Adrenal gland (tissue), 12 donors: Measurements from ENCODE around the gene VWA2. TPM values are rescaled to one million over a fixed set of nuclear protein-coding genes. Genes with fewer than 3 reads are reported as not detected.

Experiments used
- DNase-seq, 7 donors: peaks; one replicate each; pipeline ENCODE4 v3.0.0-alpha.2; 2019 to 2020
- H3K27ac ChIP-seq, 5 donors: fragments of 200-600 bp; sonication (generic) in 4 of 5; 1 replicate in 3 of 5; 2 replicates in 2 of 5; pipeline versions ENCODE4 v1.5.1 to v1.8.0; 2016 to 2020; ENCODE audit warnings: mild to moderate bottlenecking in 1 of 5
- H3K27me3 ChIP-seq: fragments of 200-600 bp; 2 replicates; pipeline ENCODE4 v1.8.0; 2021
- H3K36me3 ChIP-seq, 2 donors: fragments of 200-600 bp; replicated peaks in 1 of 2; 1 replicate in 1 of 2; 2 replicates in 1 of 2; pipeline versions ENCODE4 v1.5.1 to v1.8.0; 2018 to 2022
- H3K4me1 ChIP-seq, 2 donors: fragments of 200-600 bp; replicated peaks in 1 of 2; 1 replicate in 1 of 2; 2 replicates in 1 of 2; pipeline versions ENCODE4 v1.5.1 to v1.8.0; 2018 to 2021
- H3K4me3 ChIP-seq, 4 donors: fragments of 200-600 bp; sonication (generic) in 3 of 4; one replicate each; pipeline ENCODE4 v1.5.1; 2016 to 2018
- H3K9me3 ChIP-seq, 3 donors: fragments of 200-600 bp; sonication (generic) in 1 of 3; replicated peaks in 1 of 3; 1 replicate in 2 of 3; 2 replicates in 1 of 3; pipeline versions ENCODE4 v1.5.1 to v1.8.0; 2016 to 2021
- POLR2A ChIP-seq, 2 donors: fragments of 450-650 bp; IDR thresholded peaks; one replicate each; pipeline ENCODE4 v1.6.1; 2017; ENCODE audit warnings: antibody characterized with exemption in 2 of 2, mild to moderate bottlenecking in 2 of 2, moderate library complexity in 1 of 2
- WGBS, 4 donors: extraction: QIAGEN DNeasy Blood & Tissue Kit in 2 of 4; methylation state at CpG; one replicate each; pipeline versions ENCODE4 v1.1.5 to v1.1.7; 2013 to 2017; 5-methylcytosine and 5-hydroxymethylcytosine counted together
- intact Hi-C, 2 donors: fragments of 100-400 bp; cut with DNase I; formaldehyde crosslinking; loops; one replicate each; pipeline versions ENCODE4 v1.14.1 to v1.15.0; 2022 to 2023
- polyA plus RNA-seq, 3 donors: library from polyadenylated mRNA; stranded (reverse); fragments of 200-250 nt in 2 of 3; fragments of 350-450 nt in 1 of 3; fragmentation: Illumina TruSeq in 1 of 3; extraction: RNeasy Lipid Tissue Mini Kit (QIAGEN cat#74804) in 1 of 3; gene quantifications; one replicate each; pipeline ENCODE4 v1.2.3, GENCODE V29; 2013 to 2014
- total RNA-seq, 9 donors: library from RNA; depleted of rRNA in 4 of 9; stranded (reverse); fragments of >200 nt in 4 of 9; fragments of 120-200 nt in 1 of 9; fragmentation: NEBNext Ultra II Directional in 1 of 9; extraction: Animal tissue kit (Norgen Biotek cat#: 25700) in 1 of 9; gene quantifications; one replicate each; pipeline versions ENCODE4 v1.1.0 to v1.2.4, GENCODE V29; 2013 to 2023
- TF ChIP-seq, protein P1 (sequence below), 6 experiments: fragments of 450-650 bp in 4 of 6; fragments of 200-600 bp in 2 of 6; sonication (generic) in 1 of 6; IDR thresholded peaks; 1 replicate in 5 of 6; 2 replicates in 1 of 6; pipeline versions ENCODE4 v1.5.1 to v1.8.0; 2016 to 2021; ENCODE audit warnings: antibody characterized with exemption in 6 of 6, mild to moderate bottlenecking in 2 of 6, moderate library complexity in 1 of 6
- donor health status: healthy with polysubstance abuse.
- donor health status: Bipolar disorder and iron deficiency.
- donor health status: DM: yes; HTN: yes; CAD: no.
- donor health status: DM: no; HTN: no; CAD: no.
- donor health status: DM: no; HTN: no; CAD: no.
- donor health status: DM: yes; HTN: yes; CAD: no.

Gene VWA2
- total and polyA plus RNA-seq, 12 donors: 0.15 TPM; not detected in 11

DNA sequence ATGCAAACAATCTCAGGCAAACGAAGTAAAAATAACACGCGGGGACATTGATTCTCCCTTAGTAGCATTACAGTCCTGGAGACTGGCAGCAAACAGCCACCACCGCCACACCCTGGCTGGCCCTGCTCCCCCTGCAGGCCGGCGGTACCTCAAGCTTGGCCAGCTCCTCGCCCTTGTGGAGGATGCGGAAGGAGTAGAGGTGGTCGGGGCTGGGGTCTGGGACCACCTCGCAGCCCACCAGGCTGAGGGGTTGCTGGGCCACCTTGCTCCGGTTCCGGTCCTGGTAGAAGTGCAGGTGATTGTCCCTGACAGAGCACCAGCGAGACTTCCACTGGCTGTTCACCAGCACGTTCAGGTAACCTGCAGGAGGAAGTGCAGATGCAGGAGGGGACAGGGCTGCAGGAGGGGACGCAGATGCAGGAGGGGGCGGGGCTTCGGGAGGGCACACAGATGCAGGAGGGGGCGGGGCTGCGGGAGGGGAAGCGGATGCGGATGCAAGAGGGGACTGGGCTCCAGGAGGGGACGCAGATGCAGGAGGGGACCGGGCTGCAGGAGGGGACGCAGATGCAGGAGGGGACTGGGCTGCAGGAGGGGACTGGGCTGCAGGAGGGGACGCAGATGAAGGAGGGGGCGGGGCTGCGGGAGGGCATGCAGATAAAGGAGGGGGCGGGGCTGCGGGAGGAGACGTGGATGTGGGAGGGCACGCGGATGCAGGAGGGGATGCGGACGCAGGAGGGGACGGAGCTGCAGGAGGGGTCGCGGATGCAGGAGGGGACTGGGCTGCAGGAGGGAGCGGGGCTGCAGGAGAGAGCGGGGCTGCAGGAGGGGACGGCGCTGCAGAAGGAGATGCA, 65.7 kb downstream of the VWA2 start:
- no peaks in the 10 kb centered on the region for H3K27me3 ChIP-seq
- H3K4me3 ChIP-seq: peak overlapping the region in 1 of 4 donors; percentile 45
- WGBS, 4 donors: 12 to 17% (median 14%) methylated on average over 32 to 41 of the region's 41 CpGs
- peak overlapping the region in 2 of 5 donors; percentile 34 to 55 for H3K27ac ChIP-seq
- no peaks in the 10 kb centered on the region for H3K9me3 ChIP-seq
- TF ChIP-seq, protein P1, sequence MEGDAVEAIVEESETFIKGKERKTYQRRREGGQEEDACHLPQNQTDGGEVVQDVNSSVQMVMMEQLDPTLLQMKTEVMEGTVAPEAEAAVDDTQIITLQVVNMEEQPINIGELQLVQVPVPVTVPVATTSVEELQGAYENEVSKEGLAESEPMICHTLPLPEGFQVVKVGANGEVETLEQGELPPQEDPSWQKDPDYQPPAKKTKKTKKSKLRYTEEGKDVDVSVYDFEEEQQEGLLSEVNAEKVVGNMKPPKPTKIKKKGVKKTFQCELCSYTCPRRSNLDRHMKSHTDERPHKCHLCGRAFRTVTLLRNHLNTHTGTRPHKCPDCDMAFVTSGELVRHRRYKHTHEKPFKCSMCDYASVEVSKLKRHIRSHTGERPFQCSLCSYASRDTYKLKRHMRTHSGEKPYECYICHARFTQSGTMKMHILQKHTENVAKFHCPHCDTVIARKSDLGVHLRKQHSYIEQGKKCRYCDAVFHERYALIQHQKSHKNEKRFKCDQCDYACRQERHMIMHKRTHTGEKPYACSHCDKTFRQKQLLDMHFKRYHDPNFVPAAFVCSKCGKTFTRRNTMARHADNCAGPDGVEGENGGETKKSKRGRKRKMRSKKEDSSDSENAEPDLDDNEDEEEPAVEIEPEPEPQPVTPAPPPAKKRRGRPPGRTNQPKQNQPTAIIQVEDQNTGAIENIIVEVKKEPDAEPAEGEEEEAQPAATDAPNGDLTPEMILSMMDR (IDR thresholded peaks at IDR 0.05): peak in 3 of 6 experiments; percentile 22 to 49 (median 26)
- no peak for TF ChIP-seq POLR2A (IDR thresholded peaks at IDR 0.05)
- intact Hi-C loops: loop anchor here (5.0 to 10.0 kb wide), 5 partner anchors 128 to 490 kb away; no protein-coding TSS in a partner anchor
- H3K4me1 ChIP-seq: peaks cover 10% of the 10 kb centered on the region in 2 donors
- DNase-seq: peak; percentile 24 to 56 (median 41)
- no peaks in the 10 kb centered on the region for H3K36me3 ChIP-seq

DNA sequence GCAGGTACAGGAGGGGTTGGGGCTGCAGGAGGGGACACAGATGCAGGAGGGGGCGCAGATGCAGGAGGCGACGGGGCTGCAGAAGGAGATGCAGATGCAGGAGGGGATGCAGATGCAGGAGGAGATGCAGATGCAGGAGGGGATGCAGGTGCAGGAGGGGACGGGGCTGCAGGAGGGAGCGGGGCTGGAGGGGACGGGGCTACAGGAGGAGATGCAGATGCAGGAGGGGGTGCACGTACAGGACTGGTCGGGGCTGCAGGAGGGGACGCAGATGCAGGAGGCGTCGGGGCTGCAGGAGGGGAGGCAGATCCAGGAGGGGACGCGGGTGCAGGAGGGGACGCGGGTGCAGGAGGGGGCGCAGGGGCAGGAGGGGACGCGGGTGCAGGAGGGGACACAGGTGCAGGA, 66.5 kb downstream of the VWA2 start:
- WGBS, 4 donors: 88 to 91% (median 88%) methylated on average over 18 of the region's 18 CpGs
- H3K4me3 ChIP-seq: no peak overlapping the region
- peaks cover 10% of the 10 kb centered on the region in 2 donors for H3K4me1 ChIP-seq
- no peaks in the 10 kb centered on the region for H3K9me3 ChIP-seq
- H3K27me3 ChIP-seq: no peaks in the 10 kb centered on the region
- no peak for DNase-seq
- intact Hi-C loops: loop anchor here (5.0 to 10.0 kb wide), 5 partner anchors 127 to 489 kb away; no protein-coding TSS in a partner anchor
- no peak for TF ChIP-seq POLR2A (IDR thresholded peaks at IDR 0.05)
- TF ChIP-seq, protein P1 (IDR thresholded peaks at IDR 0.05): no peak
- no peaks in the 10 kb centered on the region for H3K36me3 ChIP-seq
- no peak overlapping the region for H3K27ac ChIP-seq

DNA sequence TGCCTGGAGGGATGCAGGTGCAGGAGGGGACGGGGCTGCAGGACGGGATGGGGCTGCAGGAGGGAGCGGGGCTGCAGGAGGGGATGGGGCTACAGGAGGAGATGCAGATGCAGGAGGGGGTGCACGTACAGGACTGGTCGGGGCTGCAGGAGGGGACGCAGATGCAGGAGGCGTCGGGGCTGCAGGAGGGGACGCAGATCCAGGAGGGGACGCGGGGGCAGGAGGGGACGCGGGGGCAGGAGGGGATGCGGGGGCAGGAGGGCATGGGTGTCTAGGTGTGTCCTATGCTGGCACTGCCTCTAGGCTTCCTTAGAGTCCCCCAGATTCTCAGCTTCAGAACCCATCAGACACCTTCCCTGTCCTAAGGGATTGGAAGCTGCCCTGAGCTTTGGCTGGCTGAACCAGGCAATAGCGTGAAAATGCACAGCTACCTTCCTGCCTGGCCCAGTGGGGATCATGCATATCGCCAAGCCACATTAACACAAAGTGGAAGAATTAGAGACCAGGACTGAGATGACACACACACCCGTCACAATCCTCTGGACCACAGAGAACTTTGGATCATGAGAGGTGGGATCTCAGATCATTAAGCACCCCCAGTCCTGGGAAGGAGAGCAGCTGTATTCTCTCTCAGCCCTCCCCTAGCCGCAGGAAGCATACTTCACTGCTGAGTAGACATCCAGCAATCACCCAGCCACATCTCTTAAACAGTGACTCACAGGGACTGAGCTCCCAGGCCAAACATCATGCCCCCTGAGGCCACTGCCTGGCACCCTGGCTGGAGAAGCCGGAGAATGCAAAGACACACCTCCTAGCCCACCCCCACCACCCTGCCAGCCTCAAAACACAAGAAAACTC, 67.3 kb downstream of the VWA2 start:
- Histone ChIP-seq H3K4me3 (no peak overlapping the region), H3K36me3 (no peaks in the 10 kb centered on the region), H3K4me1 (peaks cover 10% of the 10 kb centered on the region in 2 donors), H3K9me3 (no peaks in the 10 kb centered on the region), H3K27me3 (no peaks in the 10 kb centered on the region), H3K27ac (no peak overlapping the region)
- no peak for TF ChIP-seq POLR2A (IDR thresholded peaks at IDR 0.05)
- WGBS, 4 donors: 83 to 89% (median 87%) methylated on average over 8 to 18 of the region's 19 CpGs
- intact Hi-C loops: loop anchor here (5.0 to 10.0 kb wide), 5 partner anchors 126 to 488 kb away; no protein-coding TSS in a partner anchor
- DNase-seq: no peak

DNA sequence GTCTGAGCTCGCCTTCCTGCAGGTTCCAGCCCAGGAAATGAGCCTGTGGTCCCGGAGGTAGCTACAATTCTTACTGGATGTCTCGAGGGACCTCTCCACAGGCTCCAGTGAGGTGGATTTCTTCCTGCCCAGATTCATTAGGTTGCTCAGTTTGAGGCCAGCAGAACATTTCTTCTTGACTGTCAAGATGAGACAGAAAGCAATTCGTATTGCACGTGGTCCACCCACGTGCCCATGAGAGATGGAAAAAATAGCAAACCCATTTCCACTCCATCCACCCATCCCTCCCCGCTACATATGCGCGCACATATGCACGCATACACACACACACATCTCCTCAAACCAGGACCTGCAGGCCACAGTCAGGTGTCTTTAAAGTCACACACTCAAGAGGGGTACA, 68.7 kb downstream of the VWA2 start:
- intact Hi-C loops: loop anchor here (5.0 to 10.0 kb wide), 5 partner anchors 125 to 487 kb away; no protein-coding TSS in a partner anchor
- Histone ChIP-seq H3K27me3 (no peaks in the 10 kb centered on the region), H3K27ac (no peak overlapping the region), H3K36me3 (no peaks in the 10 kb centered on the region), H3K9me3 (no peaks in the 10 kb centered on the region), H3K4me1 (peaks cover 10% of the 10 kb centered on the region in 2 donors), H3K4me3 (no peak overlapping the region)
- no peak for DNase-seq
- TF ChIP-seq POLR2A (IDR thresholded peaks at IDR 0.05): no peak
- TF ChIP-seq, protein P1 (IDR thresholded peaks at IDR 0.05): no peak
- WGBS, 4 donors: 78 to 89% (median 85%) methylated on average over 8 to 10 of the region's 10 CpGs
